ENCODE measurements around the gene SLC16A4.
A peak's percentile ranks its signal among the peaks of the same experiment; 100 is the strongest.

The SLC16A4 gene

DNA sequence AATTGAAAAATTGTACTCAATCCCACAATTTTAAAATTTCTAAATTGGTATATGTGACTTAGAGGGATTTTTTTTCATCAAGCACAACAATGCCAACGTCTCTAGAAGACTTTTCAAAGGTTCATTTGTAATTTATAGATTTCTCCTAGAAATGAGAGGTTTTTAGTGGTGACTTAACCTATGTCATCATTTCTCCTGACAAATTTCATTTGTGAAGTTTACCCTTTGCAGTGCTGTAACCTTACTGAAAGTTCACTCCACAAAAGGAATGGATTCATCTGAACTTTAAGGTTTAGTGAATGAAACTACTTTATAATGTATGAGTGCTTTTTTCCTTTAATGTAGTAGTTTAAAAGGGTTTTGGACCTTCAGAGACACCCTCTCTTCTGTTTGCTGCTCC, 35.5 kb downstream of the SLC16A4 start:
- no peak for DNase-seq

GRCh38 chr1:110350360-110350759, 40.5 kb downstream of the SLC16A4 start:
- DNase-seq = peak; percentile 25

DNA sequence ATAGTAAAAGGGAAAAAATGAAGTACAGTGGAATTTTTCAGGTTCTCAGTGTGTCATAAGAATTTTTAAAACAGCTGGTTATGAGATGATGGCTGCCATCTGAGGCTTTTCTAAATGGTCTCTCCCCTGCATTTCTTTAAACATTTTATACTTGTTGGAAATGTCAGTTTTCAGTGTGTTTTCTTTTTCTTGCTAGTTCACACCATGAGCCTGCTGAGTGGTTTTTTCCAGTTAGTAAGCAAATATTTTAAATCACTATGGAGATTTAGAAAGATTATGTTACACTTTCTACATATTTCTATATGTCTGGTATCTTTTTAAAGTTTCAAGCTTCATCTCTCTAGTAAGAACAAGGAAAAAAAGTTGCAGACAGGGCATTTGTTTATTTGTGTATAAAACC, 42.1 kb downstream of the SLC16A4 start:
- no peak for DNase-seq

- DNase-seq = no peak
Measured at GRCh38 chr1:110348050-110348449, 42.8 kb downstream of the SLC16A4 start.

DNA sequence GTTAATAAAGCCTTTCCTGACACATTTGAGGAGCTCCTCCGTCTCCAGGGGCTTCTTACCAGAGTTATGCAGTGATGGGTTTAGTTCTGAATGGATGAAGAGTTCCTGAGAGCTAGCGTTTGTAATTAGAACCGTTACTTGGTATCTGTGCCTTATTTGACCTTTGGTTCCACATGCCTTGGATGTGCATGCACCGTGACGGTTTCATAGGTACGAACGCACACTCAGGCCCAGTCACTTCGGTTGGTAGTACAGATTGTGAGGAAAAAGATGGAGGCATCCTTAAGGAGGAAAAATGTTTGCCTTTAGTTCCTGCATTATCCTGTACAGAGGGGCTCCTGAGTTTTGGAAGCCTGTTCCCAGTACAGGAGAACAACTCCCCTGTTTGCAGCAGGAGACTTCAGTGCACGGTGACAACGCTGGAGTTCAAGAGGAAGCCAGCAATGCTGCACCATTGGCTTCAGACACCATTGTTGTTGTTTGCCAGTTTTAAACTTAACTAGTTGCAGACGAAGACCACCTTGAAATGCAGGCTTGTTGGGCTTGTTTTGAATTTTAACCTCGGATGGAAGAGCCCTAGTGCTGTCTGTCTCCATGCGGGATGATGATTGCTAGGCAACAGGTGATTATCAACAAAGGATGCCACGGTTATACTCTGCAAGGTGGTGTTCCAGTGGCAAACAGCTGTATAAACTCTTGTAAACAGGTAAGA, 43.5 kb downstream of the SLC16A4 start:
- DNase-seq = no peak

- DNase-seq = no peak
Measured at GRCh38 chr1:110346690-110347089, 44.1 kb downstream of the SLC16A4 start.

DNA sequence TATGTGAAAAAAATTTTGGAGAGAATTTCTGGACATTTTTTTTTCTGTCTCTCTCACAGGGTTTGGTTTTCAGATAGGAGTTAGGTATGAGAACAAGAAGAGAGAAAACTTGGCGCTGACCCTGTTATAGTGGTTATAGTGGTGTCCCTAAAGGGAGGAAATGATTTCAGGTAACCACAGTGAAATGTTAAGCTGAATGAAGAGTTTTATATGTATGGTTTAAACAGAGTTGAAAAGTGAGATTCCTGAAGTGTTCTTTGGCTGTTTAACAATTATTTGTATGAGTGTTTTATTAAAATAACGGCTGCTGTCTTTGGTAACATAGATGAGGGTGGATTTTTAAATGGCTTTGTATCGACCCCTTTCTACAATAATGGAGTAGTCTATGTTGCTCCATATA, 45.3 kb downstream of the SLC16A4 start:
- no peak for DNase-seq

GRCh38 chr1:110344152-110344551, 46.7 kb downstream of the SLC16A4 start:
- no peak for DNase-seq

- no peak for DNase-seq
Measured at GRCh38 chr1:110343249-110343648, 47.6 kb downstream of the SLC16A4 start.

DNA sequence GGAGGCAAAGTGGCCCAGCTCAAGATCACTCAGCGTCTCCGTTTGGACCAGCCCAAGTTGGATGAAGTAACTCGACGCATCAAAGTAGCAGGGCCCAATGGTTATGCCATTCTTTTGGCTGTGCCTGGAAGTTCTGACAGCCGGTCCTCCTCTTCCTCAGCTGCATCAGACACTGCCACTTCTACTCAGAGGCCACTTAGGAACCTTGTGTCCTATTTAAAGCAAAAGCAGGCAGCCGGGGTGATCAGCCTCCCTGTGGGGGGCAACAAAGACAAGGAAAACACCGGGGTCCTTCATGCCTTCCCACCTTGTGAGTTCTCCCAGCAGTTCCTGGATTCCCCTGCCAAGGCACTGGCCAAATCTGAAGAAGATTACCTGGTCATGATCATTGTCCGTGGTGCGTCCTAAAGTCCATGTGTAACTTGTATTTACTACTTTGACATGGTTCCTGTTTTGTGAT, 48.9 kb downstream of the SLC16A4 start:
- no peak for DNase-seq

GRCh38 chr1:110341146-110341871, 49.5 kb downstream of the SLC16A4 start:
- DNase-seq = no peak

DNA sequence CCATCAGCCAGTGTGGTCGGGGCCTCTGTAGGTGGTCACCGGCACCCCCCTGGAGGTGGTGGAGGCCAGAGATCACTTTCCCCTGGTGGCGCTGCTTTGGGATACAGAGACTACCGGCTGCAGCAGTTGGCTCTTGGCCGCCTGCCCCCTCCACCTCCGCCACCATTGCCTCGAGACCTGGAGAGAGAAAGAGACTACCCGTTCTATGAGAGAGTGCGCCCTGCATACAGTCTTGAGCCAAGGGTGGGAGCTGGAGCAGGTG, 50.7 kb downstream of the SLC16A4 start:
- DNase-seq = peak; percentile 51

DNA sequence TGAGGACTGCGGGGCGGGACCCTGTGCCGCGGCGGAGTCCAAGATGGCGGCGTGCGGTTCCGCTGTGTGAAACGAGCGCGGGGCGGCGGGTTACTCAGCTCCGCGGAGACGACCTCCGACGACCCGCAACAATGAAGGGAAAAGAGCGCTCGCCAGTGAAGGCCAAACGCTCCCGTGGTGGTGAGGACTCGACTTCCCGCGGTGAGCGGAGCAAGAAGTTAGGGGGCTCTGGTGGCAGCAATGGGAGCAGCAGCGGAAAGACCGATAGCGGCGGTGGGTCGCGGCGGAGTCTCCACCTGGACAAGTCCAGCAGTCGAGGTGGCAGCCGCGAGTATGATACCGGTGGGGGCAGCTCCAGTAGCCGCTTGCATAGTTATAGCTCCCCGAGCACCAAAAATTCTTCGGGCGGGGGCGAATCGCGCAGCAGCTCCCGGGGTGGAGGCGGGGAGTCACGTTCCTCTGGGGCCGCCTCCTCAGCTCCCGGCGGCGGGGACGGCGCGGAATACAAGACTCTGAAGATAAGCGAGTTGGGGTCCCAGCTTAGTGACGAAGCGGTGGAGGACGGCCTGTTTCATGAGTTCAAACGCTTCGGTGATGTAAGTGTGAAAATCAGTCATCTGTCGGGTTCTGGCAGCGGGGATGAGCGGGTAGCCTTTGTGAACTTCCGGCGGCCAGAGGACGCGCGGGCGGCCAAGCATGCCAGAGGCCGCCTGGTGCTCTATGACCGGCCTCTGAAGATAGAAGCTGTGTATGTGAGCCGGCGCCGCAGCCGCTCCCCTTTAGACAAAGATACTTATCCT, 51.2 kb downstream of the SLC16A4 start:
- peak; percentile 71 for DNase-seq

DNA sequence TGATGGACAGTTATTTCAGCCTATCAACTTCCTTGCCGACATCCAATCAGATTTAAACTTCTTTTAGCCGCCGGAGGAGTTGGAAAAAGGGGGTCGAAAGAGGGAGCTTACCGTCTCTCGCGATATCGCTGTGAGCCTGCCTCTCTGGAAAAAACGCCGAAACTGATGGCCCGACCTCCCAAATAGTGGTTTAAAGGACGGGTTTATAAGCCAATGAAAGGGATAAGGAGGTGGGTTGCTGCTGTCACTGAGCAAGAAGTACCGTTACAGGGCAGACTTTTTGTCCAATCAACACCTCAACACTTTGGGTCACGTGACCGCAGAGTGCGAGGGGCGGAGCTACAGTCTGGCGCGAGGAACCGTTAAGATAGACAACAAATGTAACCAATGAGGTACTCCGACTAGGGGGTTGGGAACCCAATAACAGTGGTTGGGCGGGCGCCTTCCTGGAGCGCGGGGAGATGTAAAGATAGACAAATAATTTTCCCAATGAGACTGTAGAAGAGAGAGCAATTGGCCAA, 51.9 kb downstream of the SLC16A4 start, which contains the start of gene RBM15:
Gene RBM15, plus strand, starts transcription at position 492 of the 521 bp plus-strand sequence. Its CDS starts 29 bp downstream, at position 521.
- DNase-seq = peak; percentile 100

- peak; percentile 95 for DNase-seq
Measured at GRCh38 chr1:110338309-110338885, 52.4 kb downstream of the SLC16A4 start.

- DNase-seq = peak; percentile 68
Measured at GRCh38 chr1:110337704-110338308, 53.0 kb downstream of the SLC16A4 start.

DNA sequence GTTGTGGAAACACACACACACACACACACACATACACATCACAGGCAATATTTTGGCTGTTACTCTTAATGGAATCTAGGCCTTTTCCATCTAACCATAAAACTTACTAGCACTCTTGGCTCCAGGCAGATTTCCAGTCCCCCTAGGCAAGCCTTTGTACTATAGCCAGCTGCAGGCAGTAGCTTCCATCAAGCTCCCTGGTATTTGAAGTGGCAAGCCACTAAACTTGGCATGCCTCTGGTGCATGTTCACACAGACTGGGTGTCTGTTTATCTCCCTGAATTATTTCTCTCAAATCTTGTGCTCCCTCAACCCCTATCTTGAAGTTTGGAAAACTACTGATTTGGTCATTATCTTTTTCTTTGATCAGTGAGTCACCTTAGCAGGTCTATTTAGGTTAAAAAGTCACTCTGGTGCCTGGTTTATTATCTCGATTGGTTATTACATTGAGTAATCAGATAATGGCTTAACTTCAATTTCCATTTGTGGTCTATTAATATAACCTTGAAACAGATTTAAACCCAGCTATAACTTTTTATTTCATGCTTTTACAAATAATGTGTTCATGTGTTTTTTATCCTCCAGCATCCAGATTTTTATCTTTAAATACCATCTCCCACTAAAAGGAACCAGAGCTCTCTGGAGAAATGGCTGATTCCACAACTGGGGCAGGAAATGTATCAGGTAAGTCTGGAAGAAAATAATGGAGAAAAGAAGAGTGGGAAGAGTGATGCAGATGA, 54.4 kb downstream of the SLC16A4 start:
- peak; percentile 40 for DNase-seq

DNA sequence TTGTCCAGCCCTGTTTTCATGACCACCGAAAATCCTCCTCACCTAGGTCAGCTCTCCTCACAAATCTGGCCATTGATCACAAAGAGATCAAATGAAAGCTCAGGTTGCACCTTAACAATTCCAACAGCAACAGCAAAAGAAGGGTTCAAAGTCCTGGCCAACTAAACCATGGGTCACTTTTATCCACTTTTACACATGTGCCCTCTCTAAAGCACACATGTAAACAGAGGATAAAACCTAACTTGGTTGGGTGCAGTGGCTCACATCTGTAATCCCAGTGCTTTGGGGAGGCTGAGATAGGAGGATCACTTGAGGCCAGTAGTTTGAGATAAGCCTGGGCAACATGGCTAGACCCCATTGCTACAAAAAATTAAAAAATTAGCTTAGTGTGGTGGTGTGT, 55.6 kb downstream of the SLC16A4 start:
- no peak for DNase-seq

- no peak for DNase-seq
Measured at GRCh38 chr1:110328700-110329099, 62.1 kb downstream of the SLC16A4 start.

- DNase-seq = no peak
Measured at GRCh38 chr1:110328274-110328673, 62.6 kb downstream of the SLC16A4 start.

DNA sequence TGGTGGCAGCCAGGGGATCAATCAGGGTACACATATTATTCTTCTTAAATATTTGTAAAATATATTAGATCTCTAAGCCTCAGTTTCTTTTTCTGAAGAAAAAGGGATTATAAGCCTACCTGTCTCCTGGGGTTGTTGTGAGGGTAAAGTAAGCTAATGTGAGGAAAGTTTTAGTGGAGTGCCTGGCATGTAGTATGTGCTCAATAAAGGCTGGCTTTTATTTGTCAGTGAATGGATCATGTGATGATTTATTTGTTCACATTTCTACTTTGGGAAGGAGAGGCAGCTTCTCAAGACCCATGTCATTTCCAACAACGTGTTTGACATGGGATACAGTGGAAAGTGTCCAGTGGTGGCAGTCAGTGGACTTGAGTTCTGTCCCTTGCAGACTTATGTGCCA, 64.0 kb downstream of the SLC16A4 start:
- DNase-seq = no peak

- no peak for DNase-seq
Measured at GRCh38 chr1:110324667-110325066, 66.2 kb downstream of the SLC16A4 start.

Data from hematopoietic multipotent progenitor cell treated with erythropoietin and hydrocortisone succinate and interleukin-3 and kit ligand, for 6 days (in vitro differentiated cells).